H1 (cell line): Measurements from ENCODE around the gene KCNMB4. TPM values are rescaled to one million over a fixed set of nuclear protein-coding genes. Genes with fewer than 3 reads are reported as not detected.

Experiments
- CTCF ChIA-PET: fragments of 300-600 bp; sonication (Branson Sonifier 250); formaldehyde crosslinking; loops from one replicate; lab custom pipeline; 2021; ENCODE audit not compliant: partially characterized antibody; lab: Charles Lee
- POLR2A ChIA-PET: fragments of 300-600 bp; sonication (Branson Sonifier 250); formaldehyde crosslinking; loops from one replicate; lab custom pipeline; 2021; ENCODE audit warnings: inconsistent platforms; ENCODE audit not compliant: partially characterized antibody; lab: Charles Lee
- DNase-seq, 2 experiments: peaks; one replicate each; pipeline versions ENCODE4 v3.0.0 to v3.0.0-alpha.2; 2010 to 2022; ENCODE audit warnings: low spot score in 2 of 2, low read depth in 1 of 2, mixed read lengths in 1 of 2
- FAIRE-seq: peaks from 2 replicates; lab custom pipeline; 2011; peaks lifted over from hg19 to GRCh38; lab: Jason Lieb, UNC
- H2AFZ ChIP-seq: 2 replicates; pipeline ENCODE4 v1.8.1; 2012; ENCODE audit warnings: low read length, inconsistent platforms
- H2AK5ac ChIP-seq: 2 replicates; pipeline ENCODE4 v1.6.1; 2013; ENCODE audit warnings: low read depth, low read length
- H2BK120ac ChIP-seq: replicated peaks from 2 replicates; pipeline ENCODE3; 2013; ENCODE audit warnings: low read depth, low read length, inconsistent platforms
- H2BK12ac ChIP-seq: 2 replicates; pipeline ENCODE4 v1.6.1; 2013; ENCODE audit warnings: low read depth, low read length
- H2BK15ac ChIP-seq: 2 replicates; pipeline ENCODE4 v1.6.1; 2013; ENCODE audit warnings: low read length
- H2BK20ac ChIP-seq: 2 replicates; pipeline ENCODE4 v1.6.1; 2013; ENCODE audit warnings: low read length
- H2BK5ac ChIP-seq: 2 replicates; pipeline ENCODE4 v1.6.1; 2013; ENCODE audit warnings: low read depth, low read length
- H3K14ac ChIP-seq: 2 replicates; pipeline ENCODE4 v1.6.1; 2013; ENCODE audit warnings: inconsistent platforms; ENCODE audit not compliant: insufficient read length
- H3K18ac ChIP-seq: 2 replicates; pipeline ENCODE4 v1.6.1; 2013; ENCODE audit warnings: low read length; ENCODE audit errors: extremely low read depth
- H3K23ac ChIP-seq: 2 replicates; pipeline ENCODE4 v1.6.1; 2013; ENCODE audit warnings: inconsistent platforms; ENCODE audit not compliant: insufficient read length
- H3K23me2 ChIP-seq: 2 replicates; pipeline ENCODE4 v1.6.1; 2013; ENCODE audit warnings: low read depth, low read length
- H3K27ac ChIP-seq: 2 replicates; pipeline ENCODE4 v1.6.1; 2011; ENCODE audit warnings: low read depth, low read length, inconsistent platforms
- H3K27me3 ChIP-seq, 4 experiments: replicated peaks in 1 of 4; 1 replicate in 1 of 4; 2 replicates in 3 of 4; pipeline versions ENCODE4 v1.6.1 to v1.8.1; 2011 to 2013; ENCODE audit warnings: low read length in 3 of 4, mild to moderate bottlenecking in 3 of 4, inconsistent platforms in 2 of 4, mixed read lengths in 2 of 4, moderate library complexity in 1 of 4; ENCODE audit not compliant: control insufficient read depth in 3 of 4, insufficient read depth in 3 of 4; ENCODE audit errors: extremely low read depth in 1 of 4
- H3K36me3 ChIP-seq, 4 experiments: 2 replicates each; pipeline versions ENCODE4 v1.6.1 to v1.8.1; 2011 to 2013; ENCODE audit warnings: mild to moderate bottlenecking in 4 of 4, low read length in 3 of 4, moderate library complexity in 2 of 4, control low read depth in 1 of 4, inconsistent platforms in 1 of 4; ENCODE audit not compliant: insufficient read depth in 4 of 4, control insufficient read depth in 2 of 4
- H3K4ac ChIP-seq: replicated peaks from 2 replicates; pipeline ENCODE3; 2013; ENCODE audit warnings: low read length, low read depth, mixed read lengths, inconsistent platforms; ENCODE audit not compliant: insufficient read length
- H3K4me1 ChIP-seq, 4 experiments: replicated peaks in 1 of 4; 1 replicate in 1 of 4; 2 replicates in 3 of 4; pipeline versions ENCODE4 v1.6.1 to v1.8.1; 2011 to 2013; ENCODE audit warnings: low read length in 3 of 4, inconsistent platforms in 2 of 4, mixed read lengths in 1 of 4; ENCODE audit not compliant: insufficient read depth in 4 of 4, control insufficient read depth in 3 of 4
- H3K4me2 ChIP-seq, 2 experiments: 2 replicates each; pipeline versions ENCODE4 v1.6.1 to v1.8.1; 2011 to 2013; ENCODE audit warnings: low read depth in 2 of 2, low read length in 2 of 2, control low read depth in 1 of 2, inconsistent platforms in 1 of 2, mild to moderate bottlenecking in 1 of 2; ENCODE audit not compliant: insufficient read depth in 1 of 2
- H3K4me3 ChIP-seq, 4 experiments: fragments of 200-600, 300-600 bp in 1 of 4; sonication (generic), shearing (Covaris generic), sonication (Bioruptor Twin) in 1 of 4; 2 replicates each; pipeline versions ENCODE4 v1.5.1 to v1.8.1; 2011 to 2016; ENCODE audit warnings: low read length in 4 of 4, low read depth in 3 of 4, control low read depth in 2 of 4, inconsistent platforms in 2 of 4, mild to moderate bottlenecking in 2 of 4, mixed read lengths in 1 of 4, moderate library complexity in 1 of 4; ENCODE audit not compliant: insufficient read depth in 2 of 4; ENCODE audit errors: extremely low read depth in 1 of 4
- H3K56ac ChIP-seq: replicated peaks from 2 replicates; pipeline ENCODE3; 2013; ENCODE audit warnings: low read depth, mild to moderate bottlenecking, mixed read lengths, low read length, inconsistent platforms; ENCODE audit not compliant: insufficient read length
- H3K79me1 ChIP-seq: 2 replicates; pipeline ENCODE4 v1.6.1; 2013; ENCODE audit warnings: low read depth, low read length, control low read depth
- H3K79me2 ChIP-seq, 2 experiments: 2 replicates each; pipeline versions ENCODE4 v1.6.1 to v1.8.1; 2012 to 2013; ENCODE audit warnings: low read length in 2 of 2, mild to moderate bottlenecking in 2 of 2, inconsistent platforms in 1 of 2; ENCODE audit not compliant: insufficient read depth in 2 of 2, control insufficient read depth in 1 of 2
- H3K9ac ChIP-seq, 4 experiments: replicated peaks in 1 of 4; 1 replicate in 1 of 4; 2 replicates in 3 of 4; pipeline versions ENCODE4 v1.6.1 to v1.8.1; 2011 to 2013; ENCODE audit warnings: low read depth in 3 of 4, low read length in 3 of 4, control low read depth in 2 of 4, mild to moderate bottlenecking in 2 of 4, moderate library complexity in 2 of 4, inconsistent platforms in 1 of 4; ENCODE audit errors: extremely low read depth in 1 of 4
- H3K9me3 ChIP-seq, 2 experiments: 2 replicates each; pipeline versions ENCODE4 v1.6.1 to v1.8.1; 2012 to 2013; ENCODE audit warnings: mild to moderate bottlenecking in 2 of 2, moderate library complexity in 2 of 2, control low read depth in 1 of 2, inconsistent platforms in 1 of 2, low read depth in 1 of 2, low read length in 1 of 2, mixed read lengths in 1 of 2; ENCODE audit not compliant: insufficient read depth in 2 of 2
- H4K20me1 ChIP-seq, 2 experiments: replicated peaks in 1 of 2; 2 replicates each; pipeline versions ENCODE3 to v1.8.1; 2011 to 2013; ENCODE audit warnings: inconsistent platforms in 2 of 2, low read length in 2 of 2, mild to moderate bottlenecking in 1 of 2; ENCODE audit not compliant: insufficient read depth in 2 of 2, control insufficient read depth in 1 of 2
- H4K5ac ChIP-seq: 2 replicates; pipeline ENCODE4 v1.6.1; 2013; ENCODE audit warnings: low read length, low read depth, mixed read lengths, inconsistent platforms; ENCODE audit not compliant: insufficient read length
- H4K8ac ChIP-seq: 2 replicates; pipeline ENCODE4 v1.8.0; 2013; ENCODE audit warnings: mild to moderate bottlenecking, moderate library complexity, low read length, inconsistent platforms; ENCODE audit not compliant: insufficient read depth; ENCODE audit errors: extremely low read depth
- H4K91ac ChIP-seq: replicated peaks from 2 replicates; pipeline ENCODE3; 2013; ENCODE audit warnings: low read length, mixed read lengths, inconsistent platforms; ENCODE audit not compliant: insufficient read length
- BACH1 ChIP-seq: IDR thresholded peaks from 2 replicates; pipeline ENCODE4 v1.6.1; 2012; ENCODE audit warnings: low read length, improper control_type of control experiment
- CHD2 ChIP-seq: IDR thresholded peaks from 2 replicates; pipeline ENCODE4 v1.6.1; 2012; ENCODE audit warnings: low read length, improper control_type of control experiment
- CTBP2 ChIP-seq: IDR thresholded peaks from 2 replicates; pipeline ENCODE4 v1.7.0; 2011; ENCODE audit warnings: borderline replicate concordance, mild to moderate bottlenecking, moderate library complexity, mixed read lengths, low read length; ENCODE audit not compliant: insufficient read depth, insufficient read length
- EZH2 ChIP-seq: fragments of 200-600 bp; sonication (generic); IDR thresholded peaks from 2 replicates; pipeline ENCODE4 v1.7.1; 2012; ENCODE audit warnings: low read depth, mild to moderate bottlenecking, moderate library complexity, low read length, inconsistent platforms; ENCODE audit not compliant: severe bottlenecking
- FOSL1 ChIP-seq: IDR thresholded peaks from 2 replicates; pipeline ENCODE4 v1.6.1; 2011; ENCODE audit warnings: mild to moderate bottlenecking, low read depth, low read length, moderate library complexity; ENCODE audit not compliant: insufficient read depth
- GABPA ChIP-seq: IDR thresholded peaks from 2 replicates; pipeline ENCODE4 v1.6.1; 2011; ENCODE audit warnings: mild to moderate bottlenecking, low read length, moderate library complexity, borderline replicate concordance; ENCODE audit not compliant: insufficient read depth
- MAFK ChIP-seq: IDR thresholded peaks from 2 replicates; pipeline ENCODE4 v1.6.1; 2012; ENCODE audit warnings: low read depth, mild to moderate bottlenecking, improper control_type of control experiment, low read length
- PHF8 ChIP-seq: fragments of 200-600 bp; sonication (generic); conservative IDR thresholded peaks from 2 replicates; pipeline ENCODE4 v1.7.1; 2012; ENCODE audit warnings: low read depth, mild to moderate bottlenecking, inconsistent platforms, low read length, moderate library complexity
- SIX5 ChIP-seq: IDR thresholded peaks from 2 replicates; pipeline ENCODE4 v1.6.1; 2011; ENCODE audit warnings: mild to moderate bottlenecking, low read depth, low read length
- SP4 ChIP-seq: IDR thresholded peaks from 2 replicates; pipeline ENCODE4 v1.6.1; 2012; ENCODE audit warnings: low read length, inconsistent platforms
- SRF ChIP-seq: IDR thresholded peaks from 2 replicates; pipeline ENCODE4 v1.6.1; 2011; ENCODE audit warnings: mild to moderate bottlenecking, low read depth, low read length, moderate library complexity
- TAF1 ChIP-seq: IDR thresholded peaks from 2 replicates; pipeline ENCODE4 v1.6.1; 2011; ENCODE audit warnings: mild to moderate bottlenecking, low read depth, low read length
- USF2 ChIP-seq: IDR thresholded peaks from 2 replicates; pipeline ENCODE4 v1.6.1; 2011; ENCODE audit warnings: low read length, improper control_type of control experiment
- ZNF274 ChIP-seq: IDR thresholded peaks from 2 replicates; pipeline ENCODE4 v1.7.0; 2012; ENCODE audit warnings: low read length, borderline replicate concordance; ENCODE audit errors: extremely low read depth
- WGBS, 2 experiments: shearing (Covaris generic) in 1 of 2; methylation state at CpG; one replicate each; pipeline versions ENCODE4 v1.1.6 to v1.1.7; 2013 to 2015; ENCODE audit warnings: low lambda C conversion rate in 2 of 2, mixed read lengths in 2 of 2, inconsistent platforms in 1 of 2, low coverage in 1 of 2, missing lambda C conversion rate in 1 of 2; ENCODE audit not compliant: insufficient replicate concordance in 2 of 2, insufficient coverage in 1 of 2, insufficient read length in 1 of 2; ENCODE audit errors: extremely low coverage in 1 of 2, missing lambda C conversion rate in 1 of 2; 5-methylcytosine and 5-hydroxymethylcytosine counted together
- polyA plus RNA-seq, 7 experiments: library from polyadenylated mRNA; depleted of rRNA in 3 of 7; stranded (reverse) in 5 of 7; unstranded in 2 of 7; fragments of >200 nt in 5 of 7; fragments of 200-250 nt in 2 of 7; gene quantifications; 1 replicate in 5 of 7; 2 replicates in 1 of 7; 4 replicates in 1 of 7; pipeline versions ENCODE4 v1.2.1 to v1.2.3, GENCODE V29; 2011 to 2013; ENCODE audit warnings: missing spikeins in 2 of 7, mixed read lengths in 2 of 7
- total RNA-seq: library from RNA; stranded (reverse); fragmentation: NEBNext Ultra II Directional; extraction: Animal tissue kit (Norgen Biotek cat#: 25700); gene quantifications from 2 replicates; pipeline ENCODE4 v1.2.1, GENCODE V29; 2021

The KCNMB4 gene
- total and polyA plus RNA-seq, 2 of the 8 experiments (the other 6 are each of a cell fraction or from before 2014, with no cell fraction given), result 10.9 to 16.0 TPM

- Histone ChIP-seq H2BK20ac (no peak overlapping the region), H3K4ac (no peak overlapping the region), H4K20me1 (no peaks in the 10 kb centered on the region), H3K36me3 (peaks cover 0 to 16% (median 2%) of the 10 kb centered on the region in 4 experiments; a peak in 1 of 8 replicates), H3K79me1 (no peaks in the 10 kb centered on the region), H4K8ac (no peak overlapping the region), H3K56ac (no peak overlapping the region), H3K79me2 (no peaks in the 10 kb centered on the region), H2BK5ac (no peak overlapping the region), H3K23ac (no peak overlapping the region), H3K4me2 (no peak overlapping the region), H2AK5ac (no peak overlapping the region), H3K27ac (no peak overlapping the region), H3K27me3 (no peaks in the 10 kb centered on the region), H2BK15ac (no peak overlapping the region), H3K9ac (no peak overlapping the region), H2AFZ (no peak overlapping the region), H3K9me3 (no peaks in the 10 kb centered on the region), H2BK12ac (no peak overlapping the region), H3K14ac (no peak overlapping the region), H4K91ac (no peak overlapping the region), H3K18ac (no peak overlapping the region), H2BK120ac (no peak overlapping the region), H3K4me1 (peaks cover 0 to 3% (median 0%) of the 10 kb centered on the region in 4 experiments; a peak in 1 of 7 replicates), H4K5ac (no peak overlapping the region), H3K23me2 (no peaks in the 10 kb centered on the region), H3K4me3 (no peak overlapping the region)
- DNase-seq (no peak), FAIRE-seq (no peak)
- 86% methylated on average over 4 of the region's 4 CpGs; no CpG with 5 or more reads in 1 of the 2 experiments for WGBS, 2 experiments
- ChIA-PET CTCF (interaction anchor here (1.6 kb wide), 1 partner anchor 476 kb away, joined by 4 read pairs; no protein-coding TSS in a partner anchor), POLR2A (interaction anchor here (1.0 kb wide), 1 partner anchor 10 kb away, joined by 4 read pairs; the partner anchor contains the start of gene KCNMB4)
- no peak for TF ChIP-seq MAFK
- no peak for TF ChIP-seq USF2
- TF ChIP-seq CHD2, result no peak
- TF ChIP-seq ZNF274, result no peak
- TF ChIP-seq FOSL1, result no peak
- no peak for TF ChIP-seq CTBP2
- TF ChIP-seq EZH2, result no peak
- no peak for TF ChIP-seq SRF
- no peak for TF ChIP-seq SP4
- TF ChIP-seq GABPA, result no peak
- no peak for TF ChIP-seq SIX5
- no peak for TF ChIP-seq BACH1
- TF ChIP-seq PHF8, result no peak
- TF ChIP-seq TAF1, result no peak
Measured at GRCh38 chr12:70355972-70356371, 10.1 kb upstream of the KCNMB4 start.
